ENCODE data around the gene GON7.

The GON7 gene

GRCh38 chr14:93206793-93207467 lies at the start of gene GON7, which contains the start of gene UBR7:
TSS of gene GON7 (minus strand) at chr14:93207065. CDS start at chr14:93207037, 28 bp downstream.
TSS of gene UBR7 (plus strand) at chr14:93207256. CDS start at chr14:93207292, 36 bp downstream.
- peak; percentile 96 for DNase-seq (ENCODE audit: low read depth)
- no peak for TF ChIP-seq CTCF (conservative IDR thresholded peaks at IDR 0.05; ENCODE audit: control insufficient read depth, insufficient read depth, low read depth, low read length)
- H3K4me3 ChIP-seq (ENCODE audit: control insufficient read depth, low read depth, low read length) = peak within 1 kb of the TSS; percentile 89

GRCh38 chr14:93249128-93249831 lies 42.4 kb upstream of the GON7 start:
- no peak overlapping the region for H3K4me3 ChIP-seq (ENCODE audit: control insufficient read depth, low read depth, low read length)
- DNase-seq (ENCODE audit: low read depth) = no peak
- TF ChIP-seq CTCF (conservative IDR thresholded peaks at IDR 0.05; ENCODE audit: control insufficient read depth, insufficient read depth, low read depth, low read length) = no peak

- no peak overlapping the region for H3K4me3 ChIP-seq (ENCODE audit: control insufficient read depth, low read depth, low read length)
- no peak for DNase-seq (ENCODE audit: low read depth)
- no peak for TF ChIP-seq CTCF (conservative IDR thresholded peaks at IDR 0.05; ENCODE audit: control insufficient read depth, insufficient read depth, low read depth, low read length)
Measured at GRCh38 chr14:93246534-93246933, 39.7 kb upstream of the GON7 start.

- no peak for TF ChIP-seq CTCF (conservative IDR thresholded peaks at IDR 0.05; ENCODE audit: control insufficient read depth, insufficient read depth, low read depth, low read length)
- no peak overlapping the region for H3K4me3 ChIP-seq (ENCODE audit: control insufficient read depth, low read depth, low read length)
- no peak for DNase-seq (ENCODE audit: low read depth)
Measured at GRCh38 chr14:93245764-93246420, 39.0 kb upstream of the GON7 start.

- peak; percentile 53 for DNase-seq (ENCODE audit: low read depth)
- H3K4me3 ChIP-seq (ENCODE audit: control insufficient read depth, low read depth, low read length) = no peak overlapping the region
- TF ChIP-seq CTCF (conservative IDR thresholded peaks at IDR 0.05; ENCODE audit: control insufficient read depth, insufficient read depth, low read depth, low read length) = no peak
Measured at GRCh38 chr14:93240678-93241000, 33.8 kb upstream of the GON7 start.

- TF ChIP-seq CTCF (conservative IDR thresholded peaks at IDR 0.05; ENCODE audit: control insufficient read depth, insufficient read depth, low read depth, low read length) = no peak
- H3K4me3 ChIP-seq (ENCODE audit: control insufficient read depth, low read depth, low read length) = no peak overlapping the region
- DNase-seq (ENCODE audit: low read depth) = peak; percentile 70
Measured at GRCh38 chr14:93239869-93240677, 33.2 kb upstream of the GON7 start.

All from fibroblast of mammary gland (primary cell).